Measurements from ENCODE around the gene OR2T29.
"Not testable (repeated sequence)": the region's sequence is repeated elsewhere in the genome, so short reads cannot be mapped to it uniquely, and the experiment has no call there.

The OR2T29 gene

GRCh38 chr1:248537449-248537848 is 25.1 kb downstream of the OR2T29 start:
- H3K36me3 ChIP-seq (ENCODE audit: control insufficient read depth, insufficient read depth, low read length); H3K4me3 ChIP-seq (ENCODE audit: insufficient read depth, low read depth, low read length); H3K27ac ChIP-seq (ENCODE audit: insufficient read depth, low read depth, low read length, poor library complexity, severe bottlenecking); H3K4me1 ChIP-seq (ENCODE audit: control insufficient read depth, insufficient read depth, low read length); H3K27me3 ChIP-seq (ENCODE audit: control insufficient read depth, insufficient read depth, low read length, poor library complexity, severe bottlenecking); H3K9me3 ChIP-seq (ENCODE audit: control insufficient read depth, low read length): not testable (repeated sequence)

GRCh38 chr1:248521856-248522255 is 40.7 kb downstream of the OR2T29 start:
- Histone ChIP-seq H3K27me3 (ENCODE audit: control insufficient read depth, insufficient read depth, low read length, poor library complexity, severe bottlenecking) (no peaks in the 10 kb centered on the region), H3K4me3 (ENCODE audit: insufficient read depth, low read depth, low read length) (no peak overlapping the region), H3K27ac (ENCODE audit: insufficient read depth, low read depth, low read length, poor library complexity, severe bottlenecking) (no peak overlapping the region), H3K36me3 (ENCODE audit: control insufficient read depth, insufficient read depth, low read length) (no peaks in the 10 kb centered on the region), H3K4me1 (ENCODE audit: control insufficient read depth, insufficient read depth, low read length) (no peaks in the 10 kb centered on the region), H3K9me3 (ENCODE audit: control insufficient read depth, low read length) (peaks cover 16% of the 10 kb centered on the region)
- WGBS, 2 experiments = 80 to 81% methylated on average over 12 of the region's 12 CpGs

- H3K4me3 ChIP-seq (ENCODE audit: insufficient read depth, low read depth, low read length); H3K36me3 ChIP-seq (ENCODE audit: control insufficient read depth, insufficient read depth, low read length); H3K27me3 ChIP-seq (ENCODE audit: control insufficient read depth, insufficient read depth, low read length, poor library complexity, severe bottlenecking); H3K27ac ChIP-seq (ENCODE audit: insufficient read depth, low read depth, low read length, poor library complexity, severe bottlenecking); H3K4me1 ChIP-seq (ENCODE audit: control insufficient read depth, insufficient read depth, low read length); H3K9me3 ChIP-seq (ENCODE audit: control insufficient read depth, low read length): not testable (repeated sequence)
These were observed 52.4 kb downstream of the OR2T29 start for GRCh38 chr1:248510217-248510616.

GRCh38 chr1:248507773-248508172 is 54.8 kb downstream of the OR2T29 start, which contains the start of gene OR2G6:
OR2G6 (plus strand) TSS chr1:248508073; CDS start chr1:248521647, 13,574 bp downstream.
- not testable (repeated sequence) for H3K4me1 ChIP-seq (ENCODE audit: control insufficient read depth, insufficient read depth, low read length); H3K27ac ChIP-seq (ENCODE audit: insufficient read depth, low read depth, low read length, poor library complexity, severe bottlenecking); H3K9me3 ChIP-seq (ENCODE audit: control insufficient read depth, low read length); H3K36me3 ChIP-seq (ENCODE audit: control insufficient read depth, insufficient read depth, low read length); H3K27me3 ChIP-seq (ENCODE audit: control insufficient read depth, insufficient read depth, low read length, poor library complexity, severe bottlenecking); H3K4me3 ChIP-seq (ENCODE audit: insufficient read depth, low read depth, low read length)
- no CpG with 5 or more reads among the region's 2 CpGs for WGBS, 2 experiments

Data from ectodermal cell (in vitro differentiated cells).